Measurements from ENCODE around the gene WFS1. TPM values are rescaled to one million over a fixed set of nuclear protein-coding genes. Genes with fewer than 3 reads are reported as not detected.

WFS1 gene
- total and polyA plus RNA-seq, 2 of the 8 experiments (the other 6 are each of a cell fraction or from before 2014, with no cell fraction given), result 29.1 to 43.1 TPM

GRCh38 chr4:6265546-6265945 lies 4.1 kb upstream of the WFS1 start:
- Histone ChIP-seq H2BK5ac (ENCODE audit: low read depth, low read length) (no peak overlapping the region), H2BK12ac (ENCODE audit: low read depth, low read length) (no peak overlapping the region), H3K9me3 (ENCODE audit: insufficient read depth in 2 of 2, low read depth in 1 of 2, low read length in 1 of 2) (no peaks in the 10 kb centered on the region), H2BK120ac (replicated peaks; ENCODE audit: low read depth, low read length) (no peak overlapping the region), H3K23ac (ENCODE audit: insufficient read length) (no peak overlapping the region), H2BK15ac (ENCODE audit: low read length) (no peak overlapping the region), H4K5ac (ENCODE audit: insufficient read length, low read depth, low read length) (no peak overlapping the region), H3K4me1 (replicated peaks in 1 of 4; ENCODE audit: control insufficient read depth in 3 of 4, insufficient read depth in 4 of 4, low read length in 3 of 4) (peaks cover 4 to 10% (median 6%) of the 10 kb centered on the region in 4 experiments), H3K79me2 (ENCODE audit: control insufficient read depth in 1 of 2, insufficient read depth in 2 of 2, low read length in 2 of 2) (no peaks in the 10 kb centered on the region), H3K4ac (replicated peaks; ENCODE audit: insufficient read length, low read depth, low read length) (no peak overlapping the region), H2AFZ (ENCODE audit: low read length) (no peak overlapping the region), H2AK5ac (ENCODE audit: low read depth, low read length) (no peak overlapping the region), H3K4me3 (ENCODE audit: extremely low read depth in 1 of 4, insufficient read depth in 2 of 4, low read depth in 3 of 4, low read length in 4 of 4) (no peak overlapping the region), H3K56ac (replicated peaks; ENCODE audit: insufficient read length, low read depth, low read length) (no peak overlapping the region), H3K14ac (ENCODE audit: insufficient read length) (no peak overlapping the region), H3K4me2 (ENCODE audit: insufficient read depth in 1 of 2, low read depth in 2 of 2, low read length in 2 of 2) (no peak overlapping the region), H3K18ac (ENCODE audit: extremely low read depth, low read length) (no peak overlapping the region), H2BK20ac (ENCODE audit: low read length) (no peak overlapping the region), H3K9ac (replicated peaks in 1 of 4; ENCODE audit: extremely low read depth in 1 of 4, low read depth in 3 of 4, low read length in 3 of 4) (no peak overlapping the region), H3K27ac (ENCODE audit: low read depth, low read length) (no peak overlapping the region), H3K36me3 (ENCODE audit: control insufficient read depth in 2 of 4, insufficient read depth in 4 of 4, low read length in 3 of 4) (no peaks in the 10 kb centered on the region), H3K79me1 (ENCODE audit: low read depth, low read length) (no peaks in the 10 kb centered on the region), H3K27me3 (replicated peaks in 1 of 4; ENCODE audit: control insufficient read depth in 3 of 4, extremely low read depth in 1 of 4, insufficient read depth in 3 of 4, low read length in 3 of 4) (peaks cover 0 to 4% (median 0%) of the 10 kb centered on the region in 4 experiments; a peak in 1 of 7 replicates), H4K20me1 (replicated peaks in 1 of 2; ENCODE audit: control insufficient read depth in 1 of 2, insufficient read depth in 2 of 2, low read length in 2 of 2) (peaks cover 0 to under 1% of the 10 kb centered on the region in 2 experiments), H3K23me2 (ENCODE audit: low read depth, low read length) (peaks cover 6% of the 10 kb centered on the region; the same call in 1 of the 2 replicates), H4K8ac (ENCODE audit: extremely low read depth, insufficient read depth, low read length) (no peak overlapping the region), H4K91ac (replicated peaks; ENCODE audit: insufficient read length, low read length) (no peak overlapping the region)
- DNase-seq (ENCODE audit: low read depth in 1 of 2, low spot score in 2 of 2), result no peak
- WGBS, 2 experiments (ENCODE audit: extremely low coverage in 1 of 2, insufficient coverage in 1 of 2, insufficient read length in 1 of 2, insufficient replicate concordance in 2 of 2, low coverage in 1 of 2, low lambda C conversion rate in 2 of 2, missing lambda C conversion rate in 1 of 2), result 95% methylated on average over 3 of the region's 3 CpGs; no CpG with 5 or more reads in 1 of the 2 experiments
- POLR2A ChIA-PET (ENCODE audit: partially characterized antibody), result no interaction called here
- TF ChIP-seq ATF3 (IDR thresholded peaks at IDR 0.05; ENCODE audit: insufficient read depth, low read depth, low read length) (no peak), POLR2AphosphoS5 (IDR thresholded peaks at IDR 0.05; ENCODE audit: low read depth, low read length) (no peak), EP300 (IDR thresholded peaks at IDR 0.05; ENCODE audit: borderline replicate concordance in 1 of 2, low read depth in 2 of 2, low read length in 2 of 2) (no peak), MAFK (IDR thresholded peaks at IDR 0.05; ENCODE audit: low read depth, low read length) (no peak), SP4 (IDR thresholded peaks at IDR 0.05; ENCODE audit: low read length) (no peak)
- CTCF ChIA-PET (ENCODE audit: partially characterized antibody), result interaction anchor here (0.8 to 37.7 kb wide), 4 partner anchors 9 to 269 kb away, joined by 3 to 908 read pairs (median 193); partner anchors contain the start of gene WFS1
- FAIRE-seq, result no peak
